Measurements from ENCODE around the gene PCID2. TPM values are rescaled to one million over a fixed set of nuclear protein-coding genes. Genes with fewer than 3 reads are reported as not detected.

Gene PCID2
- total RNA-seq, 1 experiment from 2014 or later: 39.7 TPM

GRCh38 chr13:113179374-113180230 is 28.9 kb downstream of the PCID2 start:
- ChIA-PET POLR2A (no interaction called here), CTCF (interaction anchor here (0.6 kb wide), 1 partner anchor 16 kb away, joined by 3 read pairs; no protein-coding TSS in a partner anchor)
- Histone ChIP-seq H3K9me3 (ENCODE audit: control insufficient read depth, insufficient read depth, low read depth, low read length) (no peaks in the 10 kb centered on the region), H3K4me1 (ENCODE audit: control insufficient read depth, insufficient read depth, low read length) (peaks cover 3% of the 10 kb centered on the region; the same call in 1 of the 2 replicates), H3K27ac (ENCODE audit: low read length) (no peak overlapping the region), H3K27me3 (ENCODE audit: control insufficient read depth, insufficient read depth, low read length) (no peaks in the 10 kb centered on the region), H3K36me3 (ENCODE audit: control insufficient read depth, insufficient read depth, low read length) (peaks cover 11% of the 10 kb centered on the region; the same call in 1 of the 2 replicates), H3K4me3 (ENCODE audit: low read depth in 2 of 2, low read length in 2 of 2) (no peak overlapping the region)
- BruUV-seq (replicated peaks): no TSS peak
- intact Hi-C loops (cut with micrococcal nuclease; ENCODE audit: unreplicated experiment): no loop called here
- in situ Hi-C loops (cut with HindIII; ENCODE audit: low pct_unique_long_range_greater_than_20kb, low sequenced_read_pairs): no loop called here
- ATAC-seq (no peak), DNase-seq (ENCODE audit: low read depth, low spot score) (no peak)
- TF ChIP-seq SIN3A (IDR thresholded peaks at IDR 0.05; ENCODE audit: borderline replicate concordance, insufficient read depth, low read depth, low read length): no peak
- TF ChIP-seq, protein P1, sequence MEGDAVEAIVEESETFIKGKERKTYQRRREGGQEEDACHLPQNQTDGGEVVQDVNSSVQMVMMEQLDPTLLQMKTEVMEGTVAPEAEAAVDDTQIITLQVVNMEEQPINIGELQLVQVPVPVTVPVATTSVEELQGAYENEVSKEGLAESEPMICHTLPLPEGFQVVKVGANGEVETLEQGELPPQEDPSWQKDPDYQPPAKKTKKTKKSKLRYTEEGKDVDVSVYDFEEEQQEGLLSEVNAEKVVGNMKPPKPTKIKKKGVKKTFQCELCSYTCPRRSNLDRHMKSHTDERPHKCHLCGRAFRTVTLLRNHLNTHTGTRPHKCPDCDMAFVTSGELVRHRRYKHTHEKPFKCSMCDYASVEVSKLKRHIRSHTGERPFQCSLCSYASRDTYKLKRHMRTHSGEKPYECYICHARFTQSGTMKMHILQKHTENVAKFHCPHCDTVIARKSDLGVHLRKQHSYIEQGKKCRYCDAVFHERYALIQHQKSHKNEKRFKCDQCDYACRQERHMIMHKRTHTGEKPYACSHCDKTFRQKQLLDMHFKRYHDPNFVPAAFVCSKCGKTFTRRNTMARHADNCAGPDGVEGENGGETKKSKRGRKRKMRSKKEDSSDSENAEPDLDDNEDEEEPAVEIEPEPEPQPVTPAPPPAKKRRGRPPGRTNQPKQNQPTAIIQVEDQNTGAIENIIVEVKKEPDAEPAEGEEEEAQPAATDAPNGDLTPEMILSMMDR (IDR thresholded peaks at IDR 0.05): no peak
- TF ChIP-seq TCF7L2 (IDR thresholded peaks at IDR 0.05; ENCODE audit: low read depth, low read length): no peak
- no peak for TF ChIP-seq REST (IDR thresholded peaks at IDR 0.05; ENCODE audit: insufficient read depth in 1 of 2, low read depth in 2 of 2, low read length in 1 of 2)
- no peak for TF ChIP-seq POLR2AphosphoS5 (IDR thresholded peaks at IDR 0.05; ENCODE audit: low read depth, low read length)

DNA sequence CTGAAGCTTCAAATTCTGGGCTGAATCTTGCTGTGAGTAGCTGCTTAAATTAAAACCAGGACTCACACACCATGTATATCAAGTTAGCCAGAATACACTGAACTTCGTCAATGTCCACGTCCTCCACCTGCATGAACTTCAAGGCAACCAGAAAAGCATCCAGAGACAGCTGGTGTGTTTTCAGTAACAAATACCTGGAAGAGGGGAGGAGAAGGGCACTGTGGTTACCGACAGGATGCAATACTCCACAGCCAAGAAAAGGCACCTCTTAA is 29.6 kb downstream of the PCID2 start:
- in situ Hi-C loops (cut with HindIII; ENCODE audit: low pct_unique_long_range_greater_than_20kb, low sequenced_read_pairs) (no loop called here), intact Hi-C loops (cut with micrococcal nuclease; ENCODE audit: unreplicated experiment) (no loop called here)
- TF ChIP-seq SIN3A (IDR thresholded peaks at IDR 0.05; ENCODE audit: borderline replicate concordance, insufficient read depth, low read depth, low read length) (no peak), TCF7L2 (IDR thresholded peaks at IDR 0.05; ENCODE audit: low read depth, low read length) (no peak), POLR2AphosphoS5 (IDR thresholded peaks at IDR 0.05; ENCODE audit: low read depth, low read length) (no peak), REST (IDR thresholded peaks at IDR 0.05; ENCODE audit: insufficient read depth in 1 of 2, low read depth in 2 of 2, low read length in 1 of 2) (no peak)
- TF ChIP-seq, protein P1 (IDR thresholded peaks at IDR 0.05): no peak
- BruUV-seq (replicated peaks): no TSS peak
- peaks cover 11% of the 10 kb centered on the region; the same call in 1 of the 2 replicates for H3K36me3 ChIP-seq (ENCODE audit: control insufficient read depth, insufficient read depth, low read length)
- POLR2A ChIA-PET: no interaction called here
- H3K27ac ChIP-seq (ENCODE audit: low read length): no peak overlapping the region
- CTCF ChIA-PET: interaction anchor here (0.6 kb wide), 1 partner anchor 16 kb away, joined by 3 read pairs; no protein-coding TSS in a partner anchor
- no peaks in the 10 kb centered on the region for H3K4me1 ChIP-seq (ENCODE audit: control insufficient read depth, insufficient read depth, low read length)
- no peak for DNase-seq (ENCODE audit: low read depth, low spot score)
- H3K27me3 ChIP-seq (ENCODE audit: control insufficient read depth, insufficient read depth, low read length): no peaks in the 10 kb centered on the region
- no peaks in the 10 kb centered on the region for H3K9me3 ChIP-seq (ENCODE audit: control insufficient read depth, insufficient read depth, low read depth, low read length)
- no peak overlapping the region for H3K4me3 ChIP-seq (ENCODE audit: low read depth in 2 of 2, low read length in 2 of 2)
- ATAC-seq: no peak
